Tibial artery (tissue), 4 donors: Measurements from ENCODE around the gene ITGAE.

Experiments
- DNase-seq, 2 donors: peaks; one replicate each; pipeline ENCODE4 v3.0.0-alpha.2; 2019
- H3K27ac ChIP-seq, 2 donors: fragments of 200-600 bp; sonication (generic) in 1 of 2; 1 replicate in 1 of 2; 2 replicates in 1 of 2; pipeline ENCODE4 v1.5.1; 2018 to 2019; ENCODE audit warnings: mild to moderate bottlenecking in 1 of 2
- H3K27me3 ChIP-seq, 2 donors: fragments of 200-600 bp; sonication (generic) in 1 of 2; one replicate each; pipeline versions ENCODE4 v1.5.1 to v1.6.0; 2016 to 2019
- H3K36me3 ChIP-seq, 3 donors: fragments of 200-600 bp; sonication (generic) in 2 of 3; one replicate each; pipeline ENCODE4 v1.5.1; 2016 to 2019; ENCODE audit warnings: mild to moderate bottlenecking in 2 of 3
- H3K4me1 ChIP-seq, 4 donors: fragments of 200-600 bp; sonication (generic) in 2 of 4; 1 replicate in 3 of 4; 2 replicates in 1 of 4; pipeline ENCODE4 v1.5.1; 2016 to 2019
- H3K4me3 ChIP-seq, 2 donors: fragments of 200-600 bp; sonication (generic) in 1 of 2; 1 replicate in 1 of 2; 2 replicates in 1 of 2; pipeline ENCODE4 v1.5.1; 2018 to 2019; ENCODE audit warnings: mild to moderate bottlenecking in 2 of 2
- H3K9me3 ChIP-seq, 3 donors: fragments of 200-600 bp; sonication (generic) in 1 of 3; one replicate each; pipeline ENCODE4 v1.5.1; 2016 to 2019
- CTCF ChIP-seq, 2 experiments: fragments of 200-600 bp in 1 of 2; fragments of 450-650 bp in 1 of 2; IDR thresholded peaks; one replicate each; pipeline ENCODE4 v1.5.1; 2017 to 2019; ENCODE audit warnings: antibody characterized with exemption in 2 of 2, mild to moderate bottlenecking in 1 of 2, moderate library complexity in 1 of 2
- intact Hi-C: fragments of 100-400 bp; cut with DNase I; formaldehyde crosslinking; loops from one replicate; pipeline ENCODE4 v1.15.0; 2023; ENCODE audit warnings: low total_unique reads

ITGAE gene

GRCh38 chr17:3836551-3836950, 35.6 kb upstream of the ITGAE start:
- Histone ChIP-seq H3K4me1 (peaks cover 0 to 18% (median 11%) of the 10 kb centered on the region in 4 donors), H3K36me3 (peaks cover 34 to 88% (median 50%) of the 10 kb centered on the region in 3 donors), H3K4me3 (no peak overlapping the region), H3K27ac (no peak overlapping the region), H3K9me3 (no peaks in the 10 kb centered on the region), H3K27me3 (no peaks in the 10 kb centered on the region)
- no peak for TF ChIP-seq CTCF (IDR thresholded peaks at IDR 0.05)
- intact Hi-C loops, result no loop called here
- no peak for DNase-seq

GRCh38 chr17:3835410-3836229, 34.6 kb upstream of the ITGAE start:
- Histone ChIP-seq H3K4me3 (no peak overlapping the region), H3K27me3 (no peaks in the 10 kb centered on the region), H3K9me3 (no peaks in the 10 kb centered on the region), H3K27ac (no peak overlapping the region), H3K36me3 (peaks cover 34 to 86% (median 49%) of the 10 kb centered on the region in 3 donors), H3K4me1 (peaks cover 0 to 18% (median 11%) of the 10 kb centered on the region in 4 donors)
- TF ChIP-seq CTCF (IDR thresholded peaks at IDR 0.05), result no peak
- intact Hi-C loops, result no loop called here
- DNase-seq, result no peak

- no peak for TF ChIP-seq CTCF (IDR thresholded peaks at IDR 0.05)
- Histone ChIP-seq H3K4me1 (peaks cover 0 to 18% (median 11%) of the 10 kb centered on the region in 4 donors), H3K9me3 (no peaks in the 10 kb centered on the region), H3K36me3 (peaks cover 31 to 78% (median 41%) of the 10 kb centered on the region in 3 donors), H3K4me3 (no peak overlapping the region), H3K27me3 (no peaks in the 10 kb centered on the region), H3K27ac (no peak overlapping the region)
- intact Hi-C loops, result no loop called here
- no peak for DNase-seq
These were observed 33.8 kb upstream of the ITGAE start for GRCh38 chr17:3834811-3835210.

DNA sequence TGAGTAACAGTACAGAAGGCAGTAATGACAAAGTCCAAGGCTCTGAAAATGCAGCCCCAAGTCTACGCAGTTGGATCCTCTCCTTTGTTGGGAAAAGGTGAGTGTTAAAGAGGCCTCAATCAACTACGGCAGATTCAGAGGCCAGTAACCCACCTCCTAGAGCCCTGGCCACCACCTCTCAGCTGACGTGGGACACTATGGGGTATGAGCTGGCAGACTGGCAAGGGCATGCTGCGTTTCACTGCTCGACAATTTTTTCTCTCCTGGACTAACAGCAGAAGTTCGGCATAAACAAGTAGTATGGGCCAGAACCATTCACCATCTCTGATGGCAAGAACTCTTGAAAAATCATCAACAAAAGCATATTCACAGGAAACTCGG, 27.9 kb upstream of the ITGAE start:
- Histone ChIP-seq H3K9me3 (no peaks in the 10 kb centered on the region), H3K27me3 (no peaks in the 10 kb centered on the region), H3K36me3 (peaks cover 29 to 69% (median 31%) of the 10 kb centered on the region in 3 donors), H3K4me3 (no peak overlapping the region), H3K4me1 (peaks cover 0 to 21% (median 12%) of the 10 kb centered on the region in 4 donors), H3K27ac (peak overlapping the region in 1 of 2 donors; percentile 42)
- TF ChIP-seq CTCF (IDR thresholded peaks at IDR 0.05), result no peak
- intact Hi-C loops, result no loop called here
- DNase-seq, result no peak

- no peaks in the 10 kb centered on the region for H3K9me3 ChIP-seq
- DNase-seq, result no peak
- peak overlapping the region; percentile 42 to 45 for H3K27ac ChIP-seq
- peaks cover 31 to 69% (median 33%) of the 10 kb centered on the region in 3 donors for H3K36me3 ChIP-seq
- no peak overlapping the region for H3K4me3 ChIP-seq
- peaks cover 0 to 21% (median 12%) of the 10 kb centered on the region in 4 donors for H3K4me1 ChIP-seq
- no peak for TF ChIP-seq CTCF (IDR thresholded peaks at IDR 0.05)
- no peaks in the 10 kb centered on the region for H3K27me3 ChIP-seq
- intact Hi-C loops, result no loop called here
These were observed 27.3 kb upstream of the ITGAE start for GRCh38 chr17:3828151-3828851.
